Fibroblast of lung (primary cell): ENCODE data around the gene FOXS1.

Experiments used
- EZH2 ChIP-seq: IDR thresholded peaks from 2 replicates; pipeline ENCODE4 v1.5.1; 2012; ENCODE audit warnings: low read length, control low read depth, mild to moderate bottlenecking; ENCODE audit errors: missing control alignments
- TF ChIP-seq, protein P1 (sequence below), 2 donors: IDR thresholded peaks in 1 of 2; conservative IDR thresholded peaks in 1 of 2; 1 replicate in 1 of 2; 2 replicates in 1 of 2; pipeline ENCODE4 v1.5.1; 2011 to 2012; ENCODE audit warnings: low read length in 2 of 2, control low read depth in 1 of 2, inconsistent platforms in 1 of 2, low read depth in 1 of 2, mild to moderate bottlenecking in 1 of 2

DNA sequence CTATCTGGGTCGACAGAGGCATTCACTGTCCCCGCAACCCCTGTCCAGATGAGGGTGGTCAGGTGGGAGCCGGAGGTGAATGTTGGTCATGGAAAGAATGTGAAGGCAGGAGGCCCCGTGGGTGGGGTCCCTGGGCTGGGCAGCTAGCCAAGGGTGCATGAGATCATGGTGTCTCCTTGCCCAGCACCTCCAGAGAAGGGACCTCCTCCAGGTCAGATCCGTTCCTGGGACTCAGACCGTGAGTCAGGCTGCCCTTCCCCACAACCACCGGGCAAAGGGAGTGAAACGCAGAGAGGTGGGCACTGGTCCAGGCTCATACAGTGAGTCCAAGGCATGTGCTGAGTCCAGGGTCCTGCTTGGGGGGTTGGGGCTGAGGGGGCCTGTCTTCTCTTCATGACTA, 3.5 kb downstream of the FOXS1 start:
- TF ChIP-seq, protein P1, sequence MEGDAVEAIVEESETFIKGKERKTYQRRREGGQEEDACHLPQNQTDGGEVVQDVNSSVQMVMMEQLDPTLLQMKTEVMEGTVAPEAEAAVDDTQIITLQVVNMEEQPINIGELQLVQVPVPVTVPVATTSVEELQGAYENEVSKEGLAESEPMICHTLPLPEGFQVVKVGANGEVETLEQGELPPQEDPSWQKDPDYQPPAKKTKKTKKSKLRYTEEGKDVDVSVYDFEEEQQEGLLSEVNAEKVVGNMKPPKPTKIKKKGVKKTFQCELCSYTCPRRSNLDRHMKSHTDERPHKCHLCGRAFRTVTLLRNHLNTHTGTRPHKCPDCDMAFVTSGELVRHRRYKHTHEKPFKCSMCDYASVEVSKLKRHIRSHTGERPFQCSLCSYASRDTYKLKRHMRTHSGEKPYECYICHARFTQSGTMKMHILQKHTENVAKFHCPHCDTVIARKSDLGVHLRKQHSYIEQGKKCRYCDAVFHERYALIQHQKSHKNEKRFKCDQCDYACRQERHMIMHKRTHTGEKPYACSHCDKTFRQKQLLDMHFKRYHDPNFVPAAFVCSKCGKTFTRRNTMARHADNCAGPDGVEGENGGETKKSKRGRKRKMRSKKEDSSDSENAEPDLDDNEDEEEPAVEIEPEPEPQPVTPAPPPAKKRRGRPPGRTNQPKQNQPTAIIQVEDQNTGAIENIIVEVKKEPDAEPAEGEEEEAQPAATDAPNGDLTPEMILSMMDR (conservative IDR thresholded peaks at IDR 0.05 in 1 of 2, IDR thresholded peaks at IDR 0.05 in 1 of 2; ENCODE audit: low read depth in 1 of 2, low read length in 2 of 2): no peak
- TF ChIP-seq EZH2: no peak
